ENCODE results near the gene PLA2G2C.

- TF ChIP-seq POLR2A (IDR thresholded peaks at IDR 0.05; ENCODE audit: low read length) (no peak), GATA1 (IDR thresholded peaks at IDR 0.05; ENCODE audit: low read depth, low read length) (no peak)
These were observed 24.6 kb upstream of the PLA2G2C start for GRCh38 chr1:20210736-20211460.
